Measurements from ENCODE around the gene ZFAND3. TPM values are rescaled to one million over a fixed set of nuclear protein-coding genes. Genes with fewer than 3 reads are reported as not detected.

The ZFAND3 gene
- total and polyA plus RNA-seq, 2 of the 4 experiments (the other 2 are of a cell fraction), result 10.9 to 26.7 TPM

DNA sequence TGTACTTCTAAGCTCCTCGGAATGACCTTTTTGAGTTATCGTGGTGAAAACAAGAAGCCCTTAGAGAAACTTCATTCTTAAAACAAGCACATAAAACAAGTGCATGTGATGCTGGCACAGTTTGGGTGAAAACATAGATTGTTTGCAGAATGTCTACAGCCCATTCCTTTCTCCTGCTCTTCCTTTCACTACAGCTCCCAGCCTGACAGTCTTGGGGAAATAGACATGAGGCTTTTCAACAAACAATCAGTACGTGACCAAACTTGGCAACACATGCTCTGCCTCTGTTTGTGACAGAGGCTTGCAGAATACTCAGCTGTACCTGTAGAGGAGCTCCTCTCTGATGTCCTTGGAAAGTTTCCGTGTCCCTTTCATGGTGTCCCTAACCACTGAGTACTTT lies 321.6 kb downstream of the ZFAND3 start:
- dilution Hi-C loops (cut with HindIII; ENCODE audit: low sequenced_read_pairs, unreplicated experiment) (no loop called here), intact Hi-C loops (cut with micrococcal nuclease) (loop anchor here (10.0 kb wide), 2 partner anchors 106 to 424 kb away; no protein-coding TSS in a partner anchor), in situ Hi-C loops (cut with MboI; ENCODE audit: low sequenced_read_pairs) (no loop called here)
- Histone ChIP-seq H2BK5ac (ENCODE audit: low read depth, low read length, poor library complexity, severe bottlenecking) (no peak overlapping the region), H3K4ac (ENCODE audit: low read depth, low read length) (no peak overlapping the region), H3K36me3 (ENCODE audit: control insufficient read depth, insufficient read depth, low read length) (peaks cover 3% of the 10 kb centered on the region; the same call in 1 of the 2 replicates), H3K56ac (ENCODE audit: extremely low read depth, insufficient read depth, low read length) (no peak overlapping the region), H3K18ac (ENCODE audit: low read depth, low read length) (no peak overlapping the region), H3K4me1 (ENCODE audit: control insufficient read depth, insufficient read depth, low read length) (peaks cover 2% of the 10 kb centered on the region), H3K9ac (ENCODE audit: low read depth, low read length) (no peak overlapping the region), H2AK9ac (replicated peaks; ENCODE audit: low read depth, low read length, poor library complexity) (no peak overlapping the region), H3K9me3 (ENCODE audit: control insufficient read depth, insufficient read depth, low read length) (no peaks in the 10 kb centered on the region), H2AK5ac (ENCODE audit: low read depth, low read length) (no peak overlapping the region), H3K4me3 (ENCODE audit: insufficient read depth, low read depth, low read length) (no peak overlapping the region), H3K27me3 (ENCODE audit: control insufficient read depth, insufficient read depth, low read length) (no peaks in the 10 kb centered on the region), H4K91ac (ENCODE audit: insufficient read depth, low read depth, low read length) (no peak overlapping the region), H3K27ac (ENCODE audit: insufficient read depth, low read length) (no peak overlapping the region), H3K4me2 (ENCODE audit: low read depth, low read length) (no peak overlapping the region), H4K8ac (ENCODE audit: low read depth in 2 of 2, low read length in 2 of 2) (no peak overlapping the region), H4K5ac (ENCODE audit: low read depth, low read length) (no peak overlapping the region), H4K20me1 (ENCODE audit: insufficient read depth, low read length) (peaks cover 63% of the 10 kb centered on the region), H3K79me1 (ENCODE audit: low read depth in 1 of 2, low read length in 2 of 2) (peaks cover 59 to 87% of the 10 kb centered on the region in 2 experiments), H2BK15ac (ENCODE audit: low read depth, low read length) (no peak overlapping the region), H3K14ac (replicated peaks; ENCODE audit: low read depth, low read length) (no peak overlapping the region), H2AFZ (replicated peaks; ENCODE audit: low read length, poor library complexity) (no peak overlapping the region), H2BK120ac (ENCODE audit: low read depth, low read length) (no peak overlapping the region), H3K23ac (ENCODE audit: low read depth, low read length) (0 out of 2 replicates have a peak overlapping the region, but pooled peaks have one; percentile 39), H2BK20ac (ENCODE audit: low read depth, low read length) (no peak overlapping the region), H3K9me1 (ENCODE audit: insufficient read depth, low read length) (peaks cover 32% of the 10 kb centered on the region)
- CTCF ChIA-PET, result no interaction called here
- BruUV-seq (replicated peaks), result no TSS peak
- TF ChIP-seq RAD21 (IDR thresholded peaks at IDR 0.05; ENCODE audit: low read length), result no peak
- TF ChIP-seq FOS (IDR thresholded peaks at IDR 0.05; ENCODE audit: low read depth, low read length), result no peak
- no peak for TF ChIP-seq CHD1 (IDR thresholded peaks at IDR 0.05; ENCODE audit: low read depth, low read length)
- TF ChIP-seq POLR2A (IDR thresholded peaks at IDR 0.05; ENCODE audit: low read depth, low read length), result no peak
- TF ChIP-seq RCOR1 (IDR thresholded peaks at IDR 0.05; ENCODE audit: insufficient replicate concordance, low read length), result no peak
- TF ChIP-seq, protein P1, sequence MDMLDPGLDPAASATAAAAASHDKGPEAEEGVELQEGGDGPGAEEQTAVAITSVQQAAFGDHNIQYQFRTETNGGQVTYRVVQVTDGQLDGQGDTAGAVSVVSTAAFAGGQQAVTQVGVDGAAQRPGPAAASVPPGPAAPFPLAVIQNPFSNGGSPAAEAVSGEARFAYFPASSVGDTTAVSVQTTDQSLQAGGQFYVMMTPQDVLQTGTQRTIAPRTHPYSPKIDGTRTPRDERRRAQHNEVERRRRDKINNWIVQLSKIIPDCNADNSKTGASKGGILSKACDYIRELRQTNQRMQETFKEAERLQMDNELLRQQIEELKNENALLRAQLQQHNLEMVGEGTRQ (IDR thresholded peaks at IDR 0.05; ENCODE audit: low read depth, low read length), result no peak
- TF ChIP-seq BHLHE40 (IDR thresholded peaks at IDR 0.05; ENCODE audit: low read depth, low read length), result no peak
- TF ChIP-seq CEBPB (IDR thresholded peaks at IDR 0.05; ENCODE audit: low read depth, low read length), result no peak
- TF ChIP-seq, protein P2, sequence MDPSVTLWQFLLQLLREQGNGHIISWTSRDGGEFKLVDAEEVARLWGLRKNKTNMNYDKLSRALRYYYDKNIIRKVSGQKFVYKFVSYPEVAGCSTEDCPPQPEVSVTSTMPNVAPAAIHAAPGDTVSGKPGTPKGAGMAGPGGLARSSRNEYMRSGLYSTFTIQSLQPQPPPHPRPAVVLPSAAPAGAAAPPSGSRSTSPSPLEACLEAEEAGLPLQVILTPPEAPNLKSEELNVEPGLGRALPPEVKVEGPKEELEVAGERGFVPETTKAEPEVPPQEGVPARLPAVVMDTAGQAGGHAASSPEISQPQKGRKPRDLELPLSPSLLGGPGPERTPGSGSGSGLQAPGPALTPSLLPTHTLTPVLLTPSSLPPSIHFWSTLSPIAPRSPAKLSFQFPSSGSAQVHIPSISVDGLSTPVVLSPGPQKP (IDR thresholded peaks at IDR 0.05; ENCODE audit: borderline replicate concordance, low read depth, low read length), result no peak
- TF ChIP-seq MAFK (IDR thresholded peaks at IDR 0.05; ENCODE audit: low read depth, low read length), result no peak
- TF ChIP-seq NFE2L2 (IDR thresholded peaks at IDR 0.05; ENCODE audit: low read depth, low read length), result no peak
- TF ChIP-seq MAZ (IDR thresholded peaks at IDR 0.05; ENCODE audit: borderline replicate concordance, low read depth, low read length), result no peak
- no peak for TF ChIP-seq RFX5 (IDR thresholded peaks at IDR 0.05; ENCODE audit: low read depth, low read length)
- POLR2A ChIA-PET (ENCODE audit: unreplicated experiment), result no interaction called here
- 67% methylated on average over 1 of the region's 4 CpGs; no CpG with 5 or more reads in 1 of the 2 experiments for WGBS, 2 experiments (ENCODE audit: extremely low coverage in 2 of 2, insufficient read length in 1 of 2)
- ATAC-seq (ENCODE audit: low read depth) (no peak), DNase-seq (no peak)

Data from IMR-90 (cell line).